ENCODE data around the gene ETHE1. TPM values are rescaled to one million over a fixed set of nuclear protein-coding genes. Genes with fewer than 3 reads are reported as not detected.

The ETHE1 gene
- total RNA-seq, 3 donors from 2014 or later, result 41.6 to 70.1 (median 59.4) TPM

GRCh38 chr19:43467276-43467675 lies 59.7 kb downstream of the ETHE1 start:
- H3K4me3 ChIP-seq, result no peak overlapping the region
- DNase-seq (ENCODE audit: low spot score in 2 of 2), result no peak
- no peaks in the 10 kb centered on the region for H3K27me3 ChIP-seq
- no peak for TF ChIP-seq POLR2AphosphoS5 (IDR thresholded peaks at IDR 0.05)
- TF ChIP-seq, protein P1, sequence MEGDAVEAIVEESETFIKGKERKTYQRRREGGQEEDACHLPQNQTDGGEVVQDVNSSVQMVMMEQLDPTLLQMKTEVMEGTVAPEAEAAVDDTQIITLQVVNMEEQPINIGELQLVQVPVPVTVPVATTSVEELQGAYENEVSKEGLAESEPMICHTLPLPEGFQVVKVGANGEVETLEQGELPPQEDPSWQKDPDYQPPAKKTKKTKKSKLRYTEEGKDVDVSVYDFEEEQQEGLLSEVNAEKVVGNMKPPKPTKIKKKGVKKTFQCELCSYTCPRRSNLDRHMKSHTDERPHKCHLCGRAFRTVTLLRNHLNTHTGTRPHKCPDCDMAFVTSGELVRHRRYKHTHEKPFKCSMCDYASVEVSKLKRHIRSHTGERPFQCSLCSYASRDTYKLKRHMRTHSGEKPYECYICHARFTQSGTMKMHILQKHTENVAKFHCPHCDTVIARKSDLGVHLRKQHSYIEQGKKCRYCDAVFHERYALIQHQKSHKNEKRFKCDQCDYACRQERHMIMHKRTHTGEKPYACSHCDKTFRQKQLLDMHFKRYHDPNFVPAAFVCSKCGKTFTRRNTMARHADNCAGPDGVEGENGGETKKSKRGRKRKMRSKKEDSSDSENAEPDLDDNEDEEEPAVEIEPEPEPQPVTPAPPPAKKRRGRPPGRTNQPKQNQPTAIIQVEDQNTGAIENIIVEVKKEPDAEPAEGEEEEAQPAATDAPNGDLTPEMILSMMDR (IDR thresholded peaks at IDR 0.05), result no peak
- no peak for TF ChIP-seq POLR2A (IDR thresholded peaks at IDR 0.05)
- H3K9me3 ChIP-seq, result no peaks in the 10 kb centered on the region
- peak overlapping the region in 1 of 2 donors; percentile 50 for H3K27ac ChIP-seq
- intact Hi-C loops (cut with DNase I; ENCODE audit: low total_unique reads), result no loop called here
- peaks cover 0 to 4% of the 10 kb centered on the region in 2 donors for H3K4me1 ChIP-seq
- H3K36me3 ChIP-seq, result no peaks in the 10 kb centered on the region

DNA sequence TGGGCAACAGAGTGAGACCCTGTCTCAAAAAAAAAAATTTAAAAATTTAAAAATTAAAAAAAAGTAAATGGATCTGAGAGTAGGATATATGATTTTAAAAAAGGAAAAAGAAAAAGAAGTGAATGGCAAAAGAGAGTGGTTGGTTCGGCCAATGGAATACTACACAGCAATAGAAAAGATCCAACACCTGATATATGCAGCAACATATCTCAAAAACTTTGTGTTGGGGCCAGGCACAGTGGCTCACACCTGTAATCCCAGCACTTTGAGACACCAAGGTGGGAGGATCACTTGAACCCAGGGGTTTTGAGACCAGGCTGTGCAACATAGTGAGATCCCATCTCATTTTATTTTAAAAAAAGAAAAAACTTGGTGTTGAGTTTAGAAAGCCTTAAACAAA lies 60.2 kb downstream of the ETHE1 start:
- no peak overlapping the region for H3K27ac ChIP-seq
- H3K4me1 ChIP-seq, result peaks cover 0 to 4% of the 10 kb centered on the region in 2 donors
- no peak for DNase-seq (ENCODE audit: low spot score in 2 of 2)
- no peaks in the 10 kb centered on the region for H3K36me3 ChIP-seq
- intact Hi-C loops (cut with DNase I; ENCODE audit: low total_unique reads), result no loop called here
- no peaks in the 10 kb centered on the region for H3K9me3 ChIP-seq
- H3K4me3 ChIP-seq, result no peak overlapping the region
- no peaks in the 10 kb centered on the region for H3K27me3 ChIP-seq
- TF ChIP-seq, protein P1 (IDR thresholded peaks at IDR 0.05), result no peak
- TF ChIP-seq POLR2AphosphoS5 (IDR thresholded peaks at IDR 0.05), result no peak
- TF ChIP-seq POLR2A (IDR thresholded peaks at IDR 0.05), result no peak

DNA sequence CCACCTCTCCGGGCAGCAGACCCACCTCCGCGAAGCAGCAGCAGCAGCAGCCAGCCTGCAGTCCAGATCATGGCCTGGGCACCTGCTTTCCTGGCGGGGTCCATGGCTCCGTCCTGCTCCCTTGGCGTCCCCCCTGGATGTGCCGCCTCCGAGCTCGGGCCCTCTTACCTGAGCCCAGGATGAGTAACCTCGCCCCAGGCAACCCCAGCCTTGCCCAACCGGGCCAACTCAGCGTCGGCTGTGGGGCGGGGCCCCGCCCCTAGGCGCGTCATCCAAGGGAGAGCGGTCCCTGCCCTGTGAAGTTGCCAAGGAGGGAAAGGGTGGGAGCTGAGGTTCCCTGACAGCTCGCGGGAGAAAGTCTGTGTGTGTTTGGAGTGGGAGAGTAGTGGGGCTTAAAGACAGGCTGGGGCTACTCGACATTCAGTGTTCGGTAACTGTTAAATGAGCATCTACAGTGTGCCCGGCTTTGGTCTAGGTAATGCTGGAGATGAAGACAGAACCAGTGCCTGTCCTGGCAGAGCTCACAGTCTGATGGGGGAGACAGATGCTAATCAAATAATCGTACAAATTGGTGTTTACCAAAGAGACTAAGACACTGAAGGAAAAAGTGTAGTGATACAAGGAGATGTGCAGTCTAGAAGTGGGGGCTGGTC lies 61.4 kb downstream of the ETHE1 start, which contains the start of gene LYPD3:
Gene LYPD3 (minus strand): TSS at position 141 of the 653 bp plus-strand sequence. CDS start 37 bp downstream, at position 104.
- Histone ChIP-seq H3K27me3 (no peaks in the 10 kb centered on the region), H3K4me1 (peaks cover 0 to 4% of the 10 kb centered on the region in 2 donors), H3K4me3 (peak within 1 kb of the TSS; percentile 49 to 84 (median 71)), H3K27ac (peak within 1 kb of the TSS; percentile 94 to 95), H3K9me3 (no peaks in the 10 kb centered on the region), H3K36me3 (no peaks in the 10 kb centered on the region)
- intact Hi-C loops (cut with DNase I; ENCODE audit: low total_unique reads), result no loop called here
- TF ChIP-seq, protein P1 (IDR thresholded peaks at IDR 0.05), result no peak
- TF ChIP-seq POLR2A (IDR thresholded peaks at IDR 0.05) (no peak), POLR2AphosphoS5 (IDR thresholded peaks at IDR 0.05) (peak in 2 of 3 donors; percentile 16 to 27)
- peak; percentile 89 to 95 for DNase-seq (ENCODE audit: low spot score in 2 of 2)

DNA sequence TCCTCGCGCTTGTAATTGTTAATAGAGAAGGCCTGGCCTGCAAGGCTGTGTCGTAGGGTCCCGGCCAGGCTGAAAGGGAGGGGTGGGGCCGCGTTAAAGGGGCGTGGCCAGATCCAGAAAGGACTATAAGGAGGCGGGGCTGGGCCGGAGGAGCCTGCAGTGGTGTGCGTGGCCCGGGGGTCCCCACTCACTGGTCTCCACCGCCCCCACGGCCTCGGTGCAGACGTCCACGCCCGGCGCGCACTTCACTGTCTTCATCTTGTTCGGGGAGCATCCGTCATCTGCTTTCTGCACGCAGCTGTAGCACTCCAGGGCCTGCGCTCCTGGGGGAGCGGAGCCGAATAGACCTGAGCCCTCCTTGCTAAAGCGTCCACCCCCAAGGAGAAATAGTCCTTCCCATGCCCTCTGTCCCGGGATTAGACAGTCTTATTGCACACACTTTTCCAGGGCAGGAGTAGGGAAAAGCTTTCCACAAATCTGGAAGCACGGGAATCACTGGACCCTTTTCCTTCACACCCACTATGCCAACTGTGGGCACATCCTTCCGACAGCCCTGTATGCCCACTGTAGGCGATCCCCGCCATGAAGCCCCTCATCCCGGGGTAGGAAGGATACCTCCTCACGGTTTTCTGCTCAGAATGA lies 62.7 kb downstream of the ETHE1 start:
- Histone ChIP-seq H3K27ac (peak overlapping the region; percentile 94 to 95), H3K9me3 (no peaks in the 10 kb centered on the region)
- intact Hi-C loops (cut with DNase I; ENCODE audit: low total_unique reads), result no loop called here

More for the DNA sequence above, 62.7 kb downstream of the ETHE1 start:
- peak overlapping the region; percentile 49 to 84 (median 71) for H3K4me3 ChIP-seq
- TF ChIP-seq, protein P1 (IDR thresholded peaks at IDR 0.05), result no peak
- TF ChIP-seq POLR2A (IDR thresholded peaks at IDR 0.05) (no peak), POLR2AphosphoS5 (IDR thresholded peaks at IDR 0.05) (no peak)
- peak; percentile 76 to 77 for DNase-seq (ENCODE audit: low spot score in 2 of 2)
- no peaks in the 10 kb centered on the region for H3K36me3 ChIP-seq
- no peaks in the 10 kb centered on the region for H3K27me3 ChIP-seq
- H3K4me1 ChIP-seq, result peaks cover 0 to 4% of the 10 kb centered on the region in 2 donors

All from breast epithelium (tissue), 4 donors.